Pulmonary artery endothelial cell (primary cell): Measurements from ENCODE around the gene MRTFB. TPM values are rescaled to one million over a fixed set of nuclear protein-coding genes. Genes with fewer than 3 reads are reported as not detected.

Experiments used
- DNase-seq: peaks from one replicate; pipeline ENCODE4 v3.0.0-alpha.2; 2011; ENCODE audit warnings: low read depth, low spot score
- total RNA-seq: library from RNA; depleted of rRNA; stranded (reverse); fragments of >200 nt; gene quantifications from 2 replicates; pipeline ENCODE4 v1.2.3, GENCODE V29; 2014

MRTFB gene
- total RNA-seq, 1 donor from 2014 or later: 11.1 TPM

DNA sequence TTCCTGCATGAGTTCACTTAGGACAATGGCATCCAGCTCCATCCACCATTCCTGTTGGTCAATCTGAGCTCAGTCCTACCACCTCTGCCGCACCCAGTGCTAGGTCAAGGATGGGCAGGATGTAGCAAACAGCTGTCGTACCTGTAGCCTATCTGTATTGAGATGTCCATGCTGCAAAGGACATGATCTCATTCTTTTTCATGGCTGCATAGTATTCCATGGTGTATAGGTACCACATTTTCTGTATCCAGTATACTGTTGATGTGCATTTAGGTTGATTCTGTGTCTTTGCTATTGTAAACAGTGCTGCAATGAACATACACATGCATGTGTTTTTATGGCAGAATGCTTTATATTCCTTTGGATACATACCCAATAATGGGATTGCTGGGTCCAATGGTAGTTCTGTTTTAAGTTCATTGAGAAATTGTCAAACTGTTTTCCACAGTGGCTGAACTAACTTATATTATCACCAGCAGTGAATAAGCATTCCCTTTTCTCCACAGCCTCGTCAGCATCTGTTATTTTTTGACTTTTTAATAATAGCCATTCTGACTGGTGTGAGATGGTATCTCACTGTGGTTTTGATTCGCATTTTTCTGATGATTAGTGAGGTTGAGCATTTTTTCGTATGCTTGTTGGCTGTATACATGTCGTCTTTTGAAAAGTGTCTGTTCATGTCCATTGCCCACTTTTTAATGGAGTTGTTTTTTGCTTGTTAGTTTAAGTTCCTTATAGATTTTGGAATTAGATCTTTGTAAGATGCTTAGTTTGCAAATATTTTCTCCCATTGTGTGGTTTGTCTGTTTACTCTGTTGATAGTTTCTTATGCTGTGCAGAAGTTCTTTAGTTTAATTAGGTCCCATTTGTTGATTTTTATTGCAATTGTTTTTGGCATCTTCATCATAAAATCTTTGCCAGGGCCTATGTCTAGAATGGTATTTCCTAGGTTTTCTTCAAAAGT lies 7.2 kb upstream of the MRTFB start:
- DNase-seq: no peak

DNA sequence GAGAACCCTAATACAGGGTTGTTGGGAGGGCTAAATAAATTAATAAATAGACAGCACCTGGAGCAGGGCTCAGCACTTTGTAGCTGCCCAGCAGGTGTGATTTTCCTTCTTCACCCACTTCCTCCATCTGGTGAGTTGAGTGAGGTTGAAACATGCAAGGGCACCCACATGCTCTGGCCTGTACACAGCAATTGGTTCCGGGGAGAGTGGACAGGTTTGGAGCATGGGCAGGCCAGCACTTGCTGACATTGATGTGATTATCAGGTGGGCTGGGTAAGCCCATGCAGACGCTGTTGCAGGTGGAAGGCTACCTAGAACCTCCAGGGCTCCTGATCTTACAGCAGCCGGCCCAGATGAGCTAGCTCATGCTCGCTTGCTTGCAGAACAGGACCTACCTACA lies 1.3 kb upstream of the MRTFB start:
- DNase-seq: no peak

DNA sequence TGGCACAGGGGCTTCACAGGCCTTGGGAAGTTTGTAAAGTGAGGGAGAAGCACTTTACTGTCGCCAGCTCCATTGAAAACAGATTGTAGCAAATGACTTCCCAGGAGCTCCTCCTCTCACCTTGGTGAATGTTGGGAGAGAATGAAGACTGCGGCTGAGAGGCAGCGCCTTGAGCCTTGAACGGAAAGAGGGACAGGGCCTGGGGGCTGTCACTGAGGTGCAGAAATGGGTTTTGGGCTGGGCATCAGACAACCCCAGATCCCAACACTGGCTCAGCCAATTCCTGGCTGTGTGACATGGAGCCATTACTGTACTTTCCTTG lies 603 bp upstream of the MRTFB start:
- DNase-seq: no peak

DNA sequence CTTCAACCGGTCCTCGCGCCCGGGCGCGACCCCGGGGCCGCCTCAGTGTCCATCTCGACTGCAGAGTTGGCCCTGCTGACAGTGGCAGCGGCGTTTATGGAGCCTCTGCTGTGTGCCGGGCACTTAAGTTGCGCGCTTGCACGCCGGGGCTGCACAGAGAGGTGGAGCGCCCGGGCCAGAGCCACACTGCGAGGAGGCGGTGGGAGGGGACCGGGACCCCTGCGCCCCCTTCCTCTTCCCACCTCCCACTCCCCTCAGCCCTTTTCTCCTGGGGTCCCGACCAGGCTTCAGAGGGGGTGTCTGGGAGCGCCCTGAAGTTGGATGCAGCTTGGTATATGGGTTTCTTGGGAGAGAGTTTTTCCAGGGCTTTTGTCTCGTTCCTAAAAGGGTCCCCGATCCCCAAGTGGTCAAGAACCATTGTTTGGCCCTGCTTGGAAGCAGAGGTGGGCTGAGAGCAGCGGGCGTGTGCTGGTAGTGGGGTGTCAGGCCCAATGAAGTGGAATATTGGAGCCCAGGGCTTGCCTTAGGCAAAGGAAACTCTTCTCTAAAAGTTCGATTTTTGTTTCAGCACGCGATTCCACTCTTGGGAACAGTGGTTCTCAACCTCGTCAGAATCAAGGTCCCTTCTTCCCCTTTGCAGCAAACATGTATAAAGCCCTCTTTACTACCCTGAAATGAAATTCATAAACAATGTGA lies 605 bp downstream of the MRTFB start:
- no peak for DNase-seq

DNA sequence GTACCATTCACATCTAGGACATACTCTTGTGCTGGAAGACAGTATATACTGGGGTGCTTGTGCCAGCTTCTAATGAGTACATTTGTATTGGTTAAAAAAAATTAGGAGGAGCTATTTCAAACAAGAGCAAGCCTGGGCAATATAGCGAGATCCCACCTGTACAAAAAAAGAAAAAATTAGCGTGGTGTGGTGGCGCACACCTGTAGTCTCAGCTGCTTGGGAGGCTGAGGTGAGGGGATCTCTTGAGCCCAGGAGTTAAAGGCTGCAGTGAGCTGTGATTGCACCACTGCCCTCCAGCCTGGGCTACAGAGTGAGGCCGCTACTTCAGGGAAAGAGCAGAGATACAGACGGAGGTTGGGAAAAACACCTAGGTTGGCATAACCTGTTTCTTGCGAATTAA lies 1.2 kb downstream of the MRTFB start:
- no peak for DNase-seq

DNA sequence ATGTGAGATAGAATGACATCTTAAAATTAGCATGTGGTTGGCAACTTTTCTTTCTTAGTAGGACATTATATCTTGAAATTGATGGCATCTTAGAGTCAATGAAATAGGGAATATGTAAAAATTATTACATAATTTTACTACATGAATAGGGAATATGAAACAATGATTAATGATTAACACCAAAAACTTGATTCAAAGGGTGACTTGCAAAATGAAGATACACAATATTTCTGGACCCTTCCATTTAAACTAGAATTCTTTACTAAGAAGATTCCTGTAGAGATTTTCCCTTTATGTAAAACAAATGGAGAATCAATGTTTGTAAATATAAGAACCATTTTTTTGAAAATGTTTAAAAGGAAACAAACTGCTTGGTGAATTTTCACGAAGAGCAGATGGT lies 3.4 kb downstream of the MRTFB start:
- DNase-seq: no peak

DNA sequence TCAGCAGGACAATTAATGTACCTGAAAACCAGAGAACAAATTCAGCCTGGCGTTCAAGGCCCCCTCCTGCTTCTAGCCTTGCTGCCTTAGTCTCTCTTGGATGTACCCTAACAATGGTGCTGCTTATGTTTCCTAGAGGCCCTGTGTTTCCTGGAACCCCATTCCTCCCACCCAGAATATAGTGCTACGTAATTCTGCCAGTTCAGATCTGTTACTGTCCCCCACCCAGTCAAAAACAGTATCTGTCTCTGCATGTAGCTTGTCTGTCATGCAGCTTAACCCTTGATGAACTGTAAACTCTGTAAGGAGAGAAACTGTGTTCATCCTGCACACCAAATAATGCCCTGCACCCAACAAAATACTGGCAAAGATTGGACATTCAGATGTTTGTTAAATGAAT lies 6.8 kb downstream of the MRTFB start:
- no peak for DNase-seq

DNA sequence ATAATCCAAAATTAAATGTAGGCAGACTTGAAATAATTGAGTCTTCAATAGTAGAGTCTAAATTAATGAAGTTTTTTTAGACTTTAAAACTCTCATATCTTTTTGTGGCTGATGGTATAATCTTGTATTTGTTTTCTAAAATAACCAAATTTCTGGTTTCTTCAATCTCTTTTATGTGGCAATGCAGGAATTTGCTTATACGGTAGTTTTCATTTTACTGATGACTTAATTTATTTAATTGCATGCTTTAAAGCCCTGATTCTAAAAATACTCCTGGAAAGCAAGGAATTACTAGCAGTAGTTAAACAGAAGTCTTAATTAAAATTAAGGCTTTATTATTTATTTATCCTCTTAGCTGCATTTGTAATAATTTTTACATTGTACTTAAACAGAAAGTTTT lies 15.4 kb downstream of the MRTFB start:
- DNase-seq: no peak

DNA sequence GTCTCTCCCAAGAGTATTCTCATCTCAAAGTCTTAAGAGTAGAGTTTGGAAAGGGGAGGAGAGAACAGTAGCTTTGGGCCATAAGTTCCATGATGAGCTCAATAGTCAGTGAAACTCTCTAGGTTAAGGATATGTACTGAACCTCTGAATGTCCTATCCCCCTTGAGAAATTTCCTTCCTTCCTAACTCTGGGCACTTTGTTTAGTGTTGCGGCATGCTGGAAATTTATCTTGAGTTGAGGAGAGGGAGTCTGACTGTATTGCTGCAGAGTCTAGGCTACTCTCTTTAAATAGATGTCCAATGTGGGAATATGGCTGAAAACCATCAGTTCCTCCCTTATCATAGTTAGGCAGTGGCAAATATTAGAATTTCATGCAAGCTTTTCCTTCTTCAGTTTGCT lies 16.1 kb downstream of the MRTFB start:
- DNase-seq: no peak

DNA sequence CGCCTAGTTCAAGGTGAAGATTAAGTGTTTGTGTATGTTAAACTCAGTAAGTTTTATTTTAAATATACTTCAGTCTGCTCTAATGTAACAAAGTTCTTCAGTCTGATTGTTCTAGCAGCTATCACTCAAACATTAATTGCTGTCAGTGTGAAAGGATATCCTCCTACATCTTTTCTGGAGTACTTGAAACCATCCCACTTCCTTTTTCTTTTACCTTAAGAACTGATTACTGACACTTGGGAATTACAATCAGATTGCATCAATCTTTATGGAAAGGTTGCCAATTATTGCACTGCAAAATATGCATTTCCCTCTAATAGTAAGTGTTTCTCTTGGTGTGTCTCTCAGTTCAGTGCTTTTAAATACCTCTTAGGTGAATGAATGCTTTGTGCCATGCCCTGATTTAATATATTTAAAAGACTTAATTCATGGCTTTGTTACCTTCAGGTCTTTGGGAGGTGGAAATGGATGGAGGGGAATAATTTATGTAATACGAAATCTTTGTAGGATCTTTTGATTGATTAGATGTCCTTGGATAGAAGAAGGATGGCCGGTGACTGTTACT lies 16.6 kb downstream of the MRTFB start:
- no peak for DNase-seq

DNA sequence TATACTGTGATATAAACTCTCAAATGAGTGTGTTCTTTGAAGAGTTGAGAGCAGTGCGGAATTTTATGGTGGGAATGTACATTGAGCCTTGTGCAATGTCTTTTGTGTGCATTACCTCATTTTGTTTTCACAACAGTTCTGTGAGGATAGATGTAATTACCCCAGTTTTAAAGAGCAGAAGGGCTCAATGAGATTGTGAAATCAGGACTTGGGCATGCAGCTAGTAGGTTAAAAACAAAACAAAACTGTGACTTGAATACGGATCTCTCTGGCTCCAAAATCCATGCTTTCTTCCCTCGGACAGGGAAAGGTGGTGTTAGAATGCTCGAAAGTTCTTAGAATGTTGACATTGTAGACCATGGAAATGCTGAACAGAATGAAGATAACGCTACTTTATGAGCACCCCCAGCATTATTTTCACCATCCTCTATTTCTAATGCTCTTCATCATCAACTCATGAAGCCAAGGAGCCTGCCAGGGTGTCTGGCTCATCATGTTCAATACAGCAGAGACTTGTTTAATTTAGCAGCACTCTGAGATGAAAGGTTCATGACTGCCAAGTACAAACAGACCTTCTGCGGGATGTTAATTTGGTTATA lies 17.1 kb downstream of the MRTFB start:
- DNase-seq: no peak

DNA sequence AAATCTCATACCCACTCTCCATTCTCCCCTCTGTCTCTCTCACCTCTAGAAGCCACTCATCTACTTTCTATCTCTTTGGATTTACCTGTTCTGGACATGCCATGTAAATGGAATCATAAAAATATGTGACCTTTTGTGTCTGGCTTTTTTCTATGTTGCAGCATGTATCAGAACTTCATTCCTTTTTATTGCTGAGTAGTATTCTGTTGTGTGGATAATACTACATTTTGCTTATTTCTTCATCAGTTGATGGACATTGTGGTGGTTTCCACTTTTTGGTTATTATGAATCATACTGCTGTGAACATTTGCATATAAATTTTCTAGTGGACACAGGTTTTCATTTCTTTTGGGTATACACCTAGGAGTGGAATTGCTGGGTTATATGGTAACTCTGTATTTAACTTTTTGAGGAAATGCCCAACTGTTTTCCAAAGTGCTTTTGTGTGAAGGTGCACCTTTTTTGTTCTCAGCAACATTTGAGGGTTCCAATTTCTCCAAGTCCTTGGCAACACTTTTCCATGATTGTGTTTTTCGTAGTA lies 18.2 kb downstream of the MRTFB start:
- DNase-seq: no peak

DNA sequence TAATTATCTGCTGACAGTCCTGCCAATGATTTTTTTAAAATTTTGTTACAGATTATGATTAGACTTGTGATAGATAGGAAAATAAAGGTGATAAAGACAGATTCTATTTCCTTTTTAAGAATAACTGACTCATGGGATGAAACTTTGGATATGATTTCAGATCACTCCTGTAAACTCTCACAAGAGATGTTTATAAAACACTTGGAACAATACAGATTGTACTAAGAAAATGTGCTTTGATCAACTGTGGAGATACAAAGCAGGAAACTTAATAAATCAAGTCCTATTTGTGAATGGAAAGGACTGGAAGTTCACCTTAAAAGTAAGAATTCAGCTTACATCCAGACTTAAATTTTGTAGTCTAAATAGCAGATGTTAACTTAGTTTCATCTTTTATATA lies 21.4 kb downstream of the MRTFB start:
- DNase-seq: no peak

DNA sequence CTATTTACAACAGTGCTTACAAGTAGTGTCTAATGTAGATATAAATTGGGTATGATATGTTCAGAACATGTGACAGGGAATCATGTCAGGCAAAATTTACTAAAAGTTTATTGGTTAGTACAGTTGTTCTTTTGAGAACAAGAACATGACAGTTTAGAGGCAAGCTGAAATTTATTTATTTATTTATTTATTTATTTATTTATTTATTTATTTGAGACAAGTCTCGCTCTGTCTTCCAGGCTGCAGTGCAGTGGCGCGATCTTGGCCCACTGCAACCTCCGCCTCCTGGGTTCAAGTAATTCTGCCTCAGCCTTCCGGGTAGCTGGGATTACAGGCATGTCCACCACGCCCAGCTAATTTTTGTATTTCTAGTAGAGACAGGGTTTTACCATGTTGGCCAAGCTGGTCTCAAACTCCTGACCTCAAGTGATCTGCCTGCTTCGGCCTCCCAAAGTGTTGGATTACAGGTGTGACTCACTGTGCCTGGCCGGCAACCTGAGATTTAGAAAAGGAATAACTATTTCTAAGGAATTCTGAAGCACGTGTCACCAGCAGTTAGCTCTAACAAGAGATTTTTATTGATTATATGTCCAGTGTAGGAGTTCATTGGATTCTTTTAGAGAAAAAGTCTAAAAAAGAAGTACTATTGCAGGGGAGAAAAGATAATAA lies 24.9 kb downstream of the MRTFB start:
- DNase-seq: no peak

DNA sequence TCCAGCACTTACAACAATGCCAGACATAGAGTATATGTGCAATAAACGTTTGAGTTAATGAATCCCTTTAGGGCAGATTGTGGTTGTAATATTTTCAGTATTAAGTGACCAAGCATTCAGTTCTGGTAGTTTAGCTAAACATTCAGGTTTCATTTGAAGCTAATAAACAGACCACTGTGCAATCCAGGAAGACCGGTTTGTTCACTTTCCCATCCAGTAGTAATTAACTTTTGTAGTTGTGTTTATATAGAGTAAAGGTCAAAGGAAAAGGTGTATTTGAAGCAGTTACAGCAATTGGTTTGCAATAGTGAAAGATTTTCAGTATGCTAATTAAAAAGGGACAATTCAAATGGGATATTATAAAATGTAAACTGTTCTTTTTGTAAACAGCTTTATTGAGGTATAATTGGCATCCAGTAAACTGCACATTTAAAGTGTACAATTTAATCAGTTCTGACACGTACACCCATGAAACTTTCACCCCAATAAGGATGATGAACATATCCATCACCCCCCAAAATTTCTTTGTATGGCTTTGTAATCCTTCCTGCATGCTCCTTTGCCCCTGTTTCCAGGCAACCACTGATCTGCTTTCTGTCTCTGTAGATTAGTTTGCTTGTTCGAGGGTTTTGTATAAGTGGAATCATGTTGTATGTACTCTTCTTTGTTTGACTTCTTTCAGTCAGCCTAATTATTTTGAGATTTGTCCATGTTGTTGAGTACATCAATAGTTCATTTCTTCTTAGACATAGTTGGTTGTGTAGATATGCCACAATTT lies 26.3 kb downstream of the MRTFB start:
- no peak for DNase-seq

DNA sequence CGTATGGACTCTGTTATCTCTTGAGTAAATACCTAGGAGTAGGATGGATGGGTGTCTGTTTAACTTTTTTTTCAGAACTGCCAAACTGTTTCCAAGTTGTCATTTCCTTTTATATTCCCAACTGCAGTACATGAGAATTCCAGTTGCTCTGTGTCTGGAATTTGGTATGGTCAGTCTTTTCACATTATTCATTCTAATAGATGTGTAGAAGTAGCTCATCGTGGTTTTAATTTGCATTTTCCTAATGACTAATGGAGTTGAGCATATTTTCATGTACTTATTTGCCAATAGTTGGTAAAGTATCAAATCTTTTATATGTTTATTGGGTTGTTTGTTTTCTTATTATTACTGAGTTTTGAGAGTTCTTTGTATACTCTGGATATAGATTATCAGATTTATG lies 27.0 kb downstream of the MRTFB start:
- no peak for DNase-seq

DNA sequence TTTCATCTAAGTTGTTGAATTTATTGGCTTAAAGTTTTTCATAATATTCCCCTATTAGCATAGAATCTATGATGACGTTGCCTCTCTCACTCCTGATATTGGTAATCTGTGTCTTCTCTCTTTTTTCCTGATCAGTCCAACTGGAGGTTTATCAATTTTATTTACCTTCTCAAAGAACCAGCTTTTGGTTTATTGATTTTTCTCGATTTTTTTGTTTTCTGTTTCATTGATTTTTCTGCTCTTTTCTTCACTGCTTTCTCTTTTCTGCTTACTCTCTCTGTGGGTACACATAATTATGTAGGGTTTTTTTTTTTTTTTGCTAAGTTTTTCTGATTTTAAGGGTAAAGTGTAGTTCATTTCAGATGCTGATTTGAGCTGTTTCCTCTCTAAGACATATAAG lies 29.7 kb downstream of the MRTFB start:
- no peak for DNase-seq

DNA sequence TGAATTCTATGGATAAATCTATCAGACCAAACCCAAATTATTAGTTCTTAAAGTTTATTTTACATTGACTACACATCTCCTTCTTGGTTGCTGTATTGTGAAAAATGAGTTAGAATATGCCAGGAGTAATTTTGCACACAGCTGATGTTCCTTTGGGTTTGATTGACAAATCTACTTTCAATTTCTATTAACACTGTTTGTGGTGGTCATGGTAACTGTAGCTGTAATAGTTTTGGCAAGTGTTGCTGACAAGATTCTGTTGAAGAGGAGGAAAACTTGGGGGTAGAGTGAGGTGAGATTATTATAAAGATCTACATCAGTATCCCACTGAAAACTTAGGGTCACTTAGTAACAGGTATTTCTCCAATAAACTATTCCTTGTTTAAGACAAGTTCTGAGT lies 30.3 kb downstream of the MRTFB start:
- no peak for DNase-seq

DNA sequence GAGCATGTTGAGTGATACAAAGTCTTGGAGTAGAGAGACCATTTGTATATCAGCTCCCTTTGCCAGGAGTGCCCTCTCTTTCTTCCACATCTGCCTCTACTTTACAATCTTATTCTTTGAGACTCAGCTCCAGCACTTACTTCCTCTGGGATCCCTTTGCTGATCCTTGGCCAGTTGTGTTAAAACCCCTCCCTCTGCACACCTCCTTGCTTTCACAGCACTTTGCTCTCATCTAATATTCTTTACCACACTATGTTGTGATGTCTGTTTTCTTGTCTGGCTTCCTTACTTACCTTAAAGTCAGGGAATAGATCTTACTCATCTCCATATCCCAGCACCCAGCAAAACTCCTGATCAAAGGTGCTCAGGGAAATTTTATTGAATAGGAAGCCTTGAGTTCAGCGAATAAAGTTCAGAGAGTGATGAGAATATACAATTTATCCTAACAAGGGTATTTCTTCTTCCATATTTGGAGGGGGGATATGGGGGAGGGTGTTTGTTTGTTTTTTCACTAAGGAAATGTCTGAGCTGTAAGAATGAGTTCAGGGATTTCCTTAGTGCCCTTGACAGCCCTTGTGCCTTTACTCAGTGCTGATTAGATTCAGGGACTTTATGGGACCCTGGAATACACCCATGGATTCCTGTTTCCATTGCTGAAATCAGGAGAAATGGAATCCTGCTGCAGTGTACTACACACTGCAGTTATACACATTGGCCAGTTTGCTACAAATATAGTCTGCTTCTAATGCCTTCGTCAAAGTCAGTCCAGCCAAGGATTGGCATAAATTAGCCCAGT lies 32.0 kb downstream of the MRTFB start:
- DNase-seq: no peak

DNA sequence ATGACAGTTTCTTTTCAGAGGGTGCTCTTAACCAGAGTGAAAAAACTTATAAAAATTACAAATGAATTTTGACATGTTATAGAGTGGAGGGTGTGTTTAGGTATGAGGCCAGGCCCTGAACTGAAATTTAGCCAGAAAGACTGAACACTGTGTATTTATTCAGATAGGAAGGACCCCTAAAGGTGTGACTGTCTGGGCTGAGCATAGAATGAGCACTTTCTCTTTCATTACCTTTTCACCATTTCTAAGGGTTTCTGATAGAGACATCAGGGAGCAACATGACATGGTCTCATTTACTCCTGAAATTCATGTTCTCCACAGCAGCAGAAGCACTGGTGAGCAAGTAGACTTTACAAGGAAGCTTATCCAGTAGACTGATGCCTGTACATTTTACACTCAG lies 32.9 kb downstream of the MRTFB start:
- no peak for DNase-seq
